GM12801 (cell line): ENCODE measurements around the gene GP1BB.

Experiments used
- TF ChIP-seq, protein P1 (sequence below): IDR thresholded peaks from one replicate; pipeline ENCODE4 v1.5.1; 2011; ENCODE audit warnings: control low read depth; ENCODE audit not compliant: insufficient read length; ENCODE audit errors: extremely low read depth

Gene GP1BB

DNA sequence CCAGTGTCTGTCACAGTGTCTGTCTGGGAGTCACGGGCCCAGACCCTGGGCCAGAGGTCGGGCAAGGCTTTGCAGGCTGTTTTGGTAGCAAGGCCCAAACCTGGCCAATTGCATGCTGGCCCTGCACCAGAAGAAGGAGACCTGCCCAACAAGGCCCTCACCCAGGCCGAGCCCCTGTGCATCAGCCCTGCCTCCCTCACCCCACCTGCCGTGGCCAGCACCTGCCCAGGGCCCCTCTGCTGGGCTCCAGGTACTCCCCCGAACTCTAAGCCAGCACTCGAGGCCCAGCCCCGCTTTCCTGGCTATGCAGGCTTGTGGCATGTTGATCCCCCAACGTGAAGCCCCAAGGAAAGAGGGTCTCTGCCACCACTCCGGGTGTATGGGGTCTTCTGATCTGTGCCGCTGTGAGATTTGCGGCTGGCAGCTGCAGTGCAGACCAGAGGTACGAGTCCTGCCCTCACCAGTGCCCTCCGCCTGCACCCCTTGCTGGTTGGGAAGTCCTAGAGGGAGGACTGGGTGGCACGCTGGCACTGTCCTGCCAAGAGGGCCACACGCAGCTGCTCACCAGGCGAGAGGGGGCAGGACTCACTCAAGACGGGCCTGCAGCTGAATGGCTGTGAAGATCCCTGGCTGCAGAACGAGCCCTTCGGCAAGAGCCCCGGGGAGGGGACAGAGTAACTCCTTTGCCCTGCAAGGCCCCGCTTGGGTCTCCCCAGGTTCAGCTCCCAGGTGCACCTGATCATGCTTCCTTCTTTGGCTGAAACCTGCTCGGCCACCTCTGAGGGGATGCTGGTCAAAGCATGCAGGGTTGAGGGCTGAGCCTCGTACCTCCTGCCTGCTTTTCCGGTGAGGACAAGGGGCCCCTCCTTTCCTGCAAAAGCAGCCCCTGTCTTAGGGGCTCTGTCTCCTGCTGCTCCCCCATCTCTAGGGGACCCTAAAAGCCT lies 15.7 kb upstream of the GP1BB start:
- TF ChIP-seq, protein P1, sequence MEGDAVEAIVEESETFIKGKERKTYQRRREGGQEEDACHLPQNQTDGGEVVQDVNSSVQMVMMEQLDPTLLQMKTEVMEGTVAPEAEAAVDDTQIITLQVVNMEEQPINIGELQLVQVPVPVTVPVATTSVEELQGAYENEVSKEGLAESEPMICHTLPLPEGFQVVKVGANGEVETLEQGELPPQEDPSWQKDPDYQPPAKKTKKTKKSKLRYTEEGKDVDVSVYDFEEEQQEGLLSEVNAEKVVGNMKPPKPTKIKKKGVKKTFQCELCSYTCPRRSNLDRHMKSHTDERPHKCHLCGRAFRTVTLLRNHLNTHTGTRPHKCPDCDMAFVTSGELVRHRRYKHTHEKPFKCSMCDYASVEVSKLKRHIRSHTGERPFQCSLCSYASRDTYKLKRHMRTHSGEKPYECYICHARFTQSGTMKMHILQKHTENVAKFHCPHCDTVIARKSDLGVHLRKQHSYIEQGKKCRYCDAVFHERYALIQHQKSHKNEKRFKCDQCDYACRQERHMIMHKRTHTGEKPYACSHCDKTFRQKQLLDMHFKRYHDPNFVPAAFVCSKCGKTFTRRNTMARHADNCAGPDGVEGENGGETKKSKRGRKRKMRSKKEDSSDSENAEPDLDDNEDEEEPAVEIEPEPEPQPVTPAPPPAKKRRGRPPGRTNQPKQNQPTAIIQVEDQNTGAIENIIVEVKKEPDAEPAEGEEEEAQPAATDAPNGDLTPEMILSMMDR, result no peak

DNA sequence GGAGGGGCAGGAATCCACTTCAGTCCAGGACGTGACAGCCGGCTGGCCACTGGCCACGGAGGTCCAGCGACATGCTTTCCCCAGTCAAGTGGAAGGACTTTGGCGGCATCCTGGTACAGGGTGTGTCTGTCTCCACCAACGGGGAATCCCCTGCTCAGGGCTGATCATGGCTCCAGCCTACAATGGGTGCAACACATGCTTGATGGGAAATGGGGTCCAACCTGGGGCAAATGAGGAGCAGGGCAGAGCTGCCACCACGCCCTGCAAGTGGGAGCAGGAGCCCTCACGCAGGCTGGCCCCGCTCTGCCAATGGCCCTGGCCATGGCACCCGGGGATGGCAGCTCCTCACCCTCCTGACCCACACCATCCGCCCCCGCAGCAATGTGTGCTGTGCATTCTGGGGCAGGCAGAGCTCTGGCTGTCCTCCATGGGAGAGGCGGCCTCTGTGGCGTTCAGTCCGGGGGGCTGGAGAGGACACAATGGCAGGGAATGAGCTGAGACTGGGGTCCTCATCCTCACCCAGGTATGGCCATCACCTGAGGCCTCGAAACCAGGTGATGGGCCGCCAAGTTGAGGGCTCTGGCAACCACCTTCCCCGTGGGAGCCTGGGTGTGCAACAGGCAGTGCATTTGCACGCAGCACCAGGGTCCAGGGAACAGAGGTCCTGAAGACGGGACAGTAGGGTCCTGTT lies 14.9 kb upstream of the GP1BB start:
- TF ChIP-seq, protein P1, result no peak

DNA sequence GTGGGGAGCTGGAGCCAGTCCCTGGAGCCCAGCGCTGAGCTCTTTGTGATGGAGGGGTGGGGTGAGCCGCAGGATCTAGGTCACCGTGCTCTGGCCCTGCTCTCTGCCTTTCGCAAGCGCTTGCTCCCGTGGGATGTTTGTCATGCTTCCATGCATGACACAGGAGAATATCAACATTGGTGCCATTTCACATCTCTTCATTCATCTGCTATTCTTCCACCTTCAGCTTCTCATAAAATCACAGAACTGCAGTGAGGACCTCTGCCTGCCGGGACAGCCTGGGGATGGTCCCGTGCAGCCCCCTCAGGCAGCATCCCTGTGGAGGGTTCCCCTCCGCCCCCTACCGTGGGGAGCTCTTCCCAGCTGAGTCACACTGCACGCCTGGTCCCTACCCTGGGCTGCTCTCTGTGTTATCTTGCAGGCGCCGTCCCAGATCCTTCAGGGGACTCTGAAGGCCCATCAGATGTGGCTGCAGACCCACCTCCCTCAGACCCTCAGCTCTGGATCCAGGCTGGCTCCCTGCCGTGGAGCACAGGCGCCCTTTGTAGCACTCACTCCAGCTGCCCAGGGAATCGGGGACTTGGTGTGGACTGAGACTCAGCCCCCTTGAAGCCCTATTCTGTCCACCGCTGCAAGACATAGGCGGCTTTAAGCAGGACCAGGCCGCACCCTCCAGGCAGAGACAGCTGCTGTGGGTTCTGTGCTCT lies 14.1 kb upstream of the GP1BB start:
- TF ChIP-seq, protein P1, result no peak

DNA sequence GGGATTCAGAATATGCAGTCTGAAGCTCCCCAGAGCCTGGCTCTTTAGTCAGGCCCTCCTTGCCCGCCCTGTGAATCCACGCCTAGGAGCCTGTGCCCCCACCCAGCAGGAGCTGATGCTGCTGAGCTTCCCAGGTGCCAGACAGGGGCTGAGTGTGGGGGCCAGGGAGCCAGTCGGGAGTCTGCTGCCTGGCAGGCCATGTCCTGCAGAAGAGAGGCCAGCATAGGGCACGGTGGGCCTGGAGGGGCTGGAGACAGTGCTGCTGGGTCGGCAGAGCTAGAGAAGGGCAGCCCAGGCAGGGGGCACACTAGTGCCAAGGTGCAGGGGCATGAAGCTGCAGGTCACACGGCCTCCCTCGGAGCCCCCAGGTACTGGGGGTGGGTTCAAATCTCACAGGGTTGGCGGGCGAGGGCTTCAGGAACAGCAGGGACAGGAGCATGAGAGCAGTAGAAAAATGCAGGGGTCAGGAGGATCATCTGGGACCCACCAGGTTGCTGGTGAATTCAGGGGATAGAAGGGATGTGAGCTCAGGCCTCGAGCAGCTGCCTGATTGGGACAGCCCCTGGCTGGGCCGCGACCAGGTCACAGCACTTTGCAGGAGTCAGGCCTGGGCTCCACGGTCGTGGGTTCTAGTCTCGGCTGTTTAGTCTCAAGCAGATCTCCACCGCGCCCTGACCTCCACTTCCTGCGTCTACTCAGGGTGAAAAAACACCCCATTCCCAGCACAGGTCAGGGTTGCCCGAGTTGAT lies 13.1 kb upstream of the GP1BB start:
- TF ChIP-seq, protein P1, result no peak

DNA sequence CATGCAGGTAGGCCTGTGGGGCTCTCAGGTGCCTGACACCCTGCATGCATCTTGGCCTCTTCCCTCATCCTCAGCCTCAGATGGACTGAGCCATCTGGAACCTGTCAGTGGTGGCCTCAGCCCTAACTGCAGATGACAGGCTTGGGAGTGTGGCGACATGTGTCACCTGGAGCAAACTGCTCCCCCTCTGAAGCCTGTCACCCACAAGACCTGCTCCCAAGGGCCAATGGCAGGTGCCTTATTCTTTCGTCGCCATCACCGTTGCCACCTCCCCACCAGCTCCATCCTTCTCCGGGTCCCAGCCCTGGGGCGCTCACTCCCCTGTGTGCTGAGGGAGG lies 12.6 kb upstream of the GP1BB start:
- TF ChIP-seq, protein P1, result no peak

DNA sequence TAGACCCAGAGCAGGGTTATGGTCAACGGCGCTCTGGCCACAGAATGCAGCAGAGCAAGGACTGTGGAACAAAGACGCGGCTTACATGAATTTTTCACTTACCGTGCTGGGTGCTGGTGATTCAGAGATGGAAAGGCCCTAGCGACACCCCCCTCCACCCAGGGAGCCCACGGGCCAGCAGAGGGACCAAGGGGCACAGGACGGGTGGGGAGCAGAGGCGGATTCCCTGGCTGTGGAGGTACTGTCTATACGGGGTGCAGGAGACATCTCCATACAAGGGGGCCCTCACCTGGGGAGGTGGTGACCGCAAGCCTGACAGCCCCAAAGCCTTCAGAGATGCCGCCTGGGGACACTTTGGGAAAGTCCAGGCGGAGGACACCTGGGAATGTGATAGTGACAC lies 10.1 kb upstream of the GP1BB start:
- TF ChIP-seq, protein P1, result no peak
